Measurements from ENCODE around the gene MAST2.

DNA sequence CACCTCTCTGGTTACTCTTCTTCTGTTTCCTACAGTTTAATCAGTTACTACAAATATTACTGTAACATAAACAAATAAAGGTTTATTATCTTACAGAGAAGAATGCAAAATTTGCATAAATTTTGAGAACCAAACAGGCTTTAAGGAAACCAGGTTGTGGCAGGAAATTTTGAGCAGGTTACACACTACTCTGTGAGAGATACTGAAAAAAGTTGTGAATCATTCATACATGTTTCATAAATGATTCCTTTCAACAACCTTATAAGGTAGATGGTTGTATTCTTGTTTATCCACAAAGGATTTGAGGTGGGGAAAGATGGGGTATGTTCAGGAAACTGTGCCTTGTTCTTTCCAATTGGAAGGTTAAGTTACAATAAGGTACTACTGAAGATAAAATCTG lies 58.6 kb downstream of the MAST2 start:
- TF ChIP-seq CTCF (IDR thresholded peaks at IDR 0.05) (no peak), REST (IDR thresholded peaks at IDR 0.05; ENCODE audit: insufficient read depth in 1 of 2, low read depth in 2 of 2, low read length in 1 of 2) (no peak), POLR2AphosphoS5 (IDR thresholded peaks at IDR 0.05; ENCODE audit: low read depth, low read length) (no peak), SIN3A (IDR thresholded peaks at IDR 0.05; ENCODE audit: borderline replicate concordance, insufficient read depth, low read depth, low read length) (no peak), TCF7L2 (IDR thresholded peaks at IDR 0.05; ENCODE audit: low read depth, low read length) (no peak)
